ENCODE results near the gene SPECC1L.

DNA sequence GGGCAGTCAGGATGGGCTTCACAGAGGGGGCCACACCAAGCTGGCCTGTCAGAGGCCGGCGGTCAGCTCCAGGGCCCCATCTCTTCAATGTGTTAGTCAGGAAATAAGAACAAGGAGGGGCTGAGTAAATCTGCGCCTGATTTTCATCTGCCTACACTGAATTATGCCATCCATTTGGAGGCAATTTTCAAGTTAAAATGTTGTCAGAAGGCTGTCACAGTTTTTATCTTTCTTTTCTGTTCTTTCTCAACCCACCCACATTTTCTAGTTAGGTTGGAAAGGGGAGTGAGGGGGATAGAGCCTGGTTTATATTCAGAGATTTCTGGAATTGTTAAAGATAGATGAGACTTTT lies 175.6 kb downstream of the SPECC1L start:
- TF ChIP-seq, protein P1, sequence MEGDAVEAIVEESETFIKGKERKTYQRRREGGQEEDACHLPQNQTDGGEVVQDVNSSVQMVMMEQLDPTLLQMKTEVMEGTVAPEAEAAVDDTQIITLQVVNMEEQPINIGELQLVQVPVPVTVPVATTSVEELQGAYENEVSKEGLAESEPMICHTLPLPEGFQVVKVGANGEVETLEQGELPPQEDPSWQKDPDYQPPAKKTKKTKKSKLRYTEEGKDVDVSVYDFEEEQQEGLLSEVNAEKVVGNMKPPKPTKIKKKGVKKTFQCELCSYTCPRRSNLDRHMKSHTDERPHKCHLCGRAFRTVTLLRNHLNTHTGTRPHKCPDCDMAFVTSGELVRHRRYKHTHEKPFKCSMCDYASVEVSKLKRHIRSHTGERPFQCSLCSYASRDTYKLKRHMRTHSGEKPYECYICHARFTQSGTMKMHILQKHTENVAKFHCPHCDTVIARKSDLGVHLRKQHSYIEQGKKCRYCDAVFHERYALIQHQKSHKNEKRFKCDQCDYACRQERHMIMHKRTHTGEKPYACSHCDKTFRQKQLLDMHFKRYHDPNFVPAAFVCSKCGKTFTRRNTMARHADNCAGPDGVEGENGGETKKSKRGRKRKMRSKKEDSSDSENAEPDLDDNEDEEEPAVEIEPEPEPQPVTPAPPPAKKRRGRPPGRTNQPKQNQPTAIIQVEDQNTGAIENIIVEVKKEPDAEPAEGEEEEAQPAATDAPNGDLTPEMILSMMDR (IDR thresholded peaks at IDR 0.05; ENCODE audit: borderline replicate concordance, extremely low read depth, low read length, poor library complexity, severe bottlenecking), result no peak
- TF ChIP-seq EZH2 (IDR thresholded peaks at IDR 0.05; ENCODE audit: borderline replicate concordance, low read depth, low read length, severe bottlenecking), result no peak
